ENCODE measurements around the gene PSME1.

The PSME1 gene

GRCh38 chr14:24098229-24098926 is 37.6 kb upstream of the PSME1 start:
- ChIA-PET CTCF (interaction anchor here (0.9 to 13.9 kb wide), 7 partner anchors 4 to 109 kb away, joined by 3 to 246 read pairs (median 5); partner anchors contain the start of gene PCK2), POLR2A (no interaction called here)
- no peak for DNase-seq (ENCODE audit: extremely low spot score)
- TF ChIP-seq CTCF (IDR thresholded peaks at IDR 0.05; ENCODE audit: control extremely low read depth, extremely low read depth, low read depth, missing control alignments) = no peak

GRCh38 chr14:24098927-24099813 is 36.8 kb upstream of the PSME1 start:
- DNase-seq (ENCODE audit: extremely low spot score) = no peak
- CTCF ChIA-PET = interaction anchor here (1.4 to 13.9 kb wide), 3 partner anchors 5 to 18 kb away, joined by 5 to 246 read pairs (median 246); partner anchors contain the start of gene PCK2
- POLR2A ChIA-PET = no interaction called here
- no peak for TF ChIP-seq CTCF (IDR thresholded peaks at IDR 0.05; ENCODE audit: control extremely low read depth, extremely low read depth, low read depth, missing control alignments)

GRCh38 chr14:24100197-24100981 is 35.6 kb upstream of the PSME1 start:
- POLR2A ChIA-PET = no interaction called here
- CTCF ChIA-PET = interaction anchor here (13.5 to 13.9 kb wide), 2 partner anchors 5 to 6 kb away, joined by 246 read pairs; partner anchors contain the start of gene PCK2
- TF ChIP-seq CTCF (IDR thresholded peaks at IDR 0.05; ENCODE audit: control extremely low read depth, extremely low read depth, low read depth, missing control alignments) = no peak
- DNase-seq (ENCODE audit: extremely low spot score) = no peak

GRCh38 chr14:24100982-24101494 is 35.0 kb upstream of the PSME1 start:
- DNase-seq (ENCODE audit: extremely low spot score) = no peak
- POLR2A ChIA-PET = no interaction called here
- CTCF ChIA-PET = interaction anchor here (13.5 to 13.9 kb wide), 2 partner anchors 4 to 7 kb away, joined by 246 read pairs; partner anchors contain the start of gene PCK2
- no peak for TF ChIP-seq CTCF (IDR thresholded peaks at IDR 0.05; ENCODE audit: control extremely low read depth, extremely low read depth, low read depth, missing control alignments)

GRCh38 chr14:24102357-24103048 is 33.5 kb upstream of the PSME1 start:
- ChIA-PET POLR2A (interaction anchor here (1.6 to 2.4 kb wide), 2 partner anchors 7 to 11 kb away, joined by 3 to 11 read pairs; partner anchors contain the start of genes DCAF11 and NRL), CTCF (interaction anchor here (1.0 to 13.5 kb wide), 4 partner anchors 8 to 88 kb away, joined by 3 to 246 read pairs (median 4); partner anchors contain the start of genes DCAF11, NRL and PCK2)
- DNase-seq (ENCODE audit: extremely low spot score) = no peak
- no peak for TF ChIP-seq CTCF (IDR thresholded peaks at IDR 0.05; ENCODE audit: control extremely low read depth, extremely low read depth, low read depth, missing control alignments)
